MM.1S (cell line): ENCODE results near the gene SLC11A1.

Experiments
- DNase-seq: peaks from one replicate; pipeline ENCODE4 v3.0.0-alpha.2; 2015
- H2AFZ ChIP-seq: fragments of 300-600 bp; sonication (generic); 2 replicates; pipeline ENCODE4 v1.6.0; 2016; ENCODE audit warnings: antibody characterized with exemption, low read length
- H3F3A ChIP-seq: fragments of 300-600 bp; sonication (generic); 2 replicates; pipeline ENCODE4 v1.6.1; 2016; ENCODE audit warnings: mild to moderate bottlenecking, antibody characterized with exemption, low read length, moderate library complexity, mixed read lengths; ENCODE audit not compliant: insufficient read depth
- H3K27ac ChIP-seq: fragments of 300-600 bp; sonication (generic); 2 replicates; pipeline ENCODE4 v1.5.1; 2016; ENCODE audit warnings: mild to moderate bottlenecking, low read length
- H3K27me3 ChIP-seq: fragments of 300-600 bp; sonication (generic); replicated peaks from 2 replicates; pipeline ENCODE4 v1.6.0; 2016; ENCODE audit warnings: low read length; ENCODE audit not compliant: insufficient read depth
- H3K36me3 ChIP-seq: fragments of 300-600 bp; sonication (generic); replicated peaks from 2 replicates; pipeline ENCODE4 v1.6.1; 2016; ENCODE audit warnings: mild to moderate bottlenecking, low read length, mixed read lengths; ENCODE audit not compliant: insufficient read depth
- H3K4me1 ChIP-seq: fragments of 300-600 bp; sonication (generic); 2 replicates; pipeline ENCODE4 v1.6.1; 2016; ENCODE audit warnings: low read length, mixed read lengths
- H3K4me2 ChIP-seq: fragments of 300-600 bp; sonication (generic); 2 replicates; pipeline ENCODE4 v1.6.0; 2016; ENCODE audit warnings: low read depth, low read length
- H3K4me3 ChIP-seq: fragments of 300-600 bp; sonication (generic); 2 replicates; pipeline ENCODE4 v1.5.1; 2016; ENCODE audit warnings: low read length, mixed read lengths
- H3K79me2 ChIP-seq: fragments of 300-600 bp; sonication (generic); 2 replicates; pipeline ENCODE4 v1.6.1; 2016; ENCODE audit warnings: mixed run types, low read length, mixed read lengths
- H3K9ac ChIP-seq: fragments of 300-600 bp; sonication (generic); 2 replicates; pipeline ENCODE4 v1.6.1; 2016; ENCODE audit warnings: low read length, mixed read lengths
- H3K9me2 ChIP-seq: fragments of 300-600 bp; sonication (generic); replicated peaks from 2 replicates; pipeline ENCODE4 v1.6.1; 2016; ENCODE audit warnings: mild to moderate bottlenecking, low read length, mixed read lengths; ENCODE audit not compliant: insufficient read depth
- H3K9me3 ChIP-seq: fragments of 300-600 bp; sonication (generic); replicated peaks from 2 replicates; pipeline ENCODE4 v1.6.1; 2016; ENCODE audit warnings: mild to moderate bottlenecking, low read length, mixed read lengths; ENCODE audit not compliant: insufficient read depth
- H4K20me1 ChIP-seq: fragments of 300-600 bp; sonication (generic); 2 replicates; pipeline ENCODE4 v1.6.1; 2016; ENCODE audit warnings: mild to moderate bottlenecking, low read length, moderate library complexity, mixed read lengths; ENCODE audit not compliant: insufficient read depth
- CTCF ChIP-seq: fragments of 300-600 bp; sonication (generic); IDR thresholded peaks from 2 replicates; pipeline ENCODE4 v1.5.1; 2016; ENCODE audit warnings: antibody characterized with exemption, low read length, mixed read lengths
- EZH2 ChIP-seq: fragments of 300-600 bp; sonication (generic); optimal IDR thresholded peaks from 2 replicates; pipeline ENCODE3; 2017; ENCODE audit warnings: low read depth, mild to moderate bottlenecking, antibody characterized with exemption, low read length, mixed read lengths
- EZH2phosphoT487 ChIP-seq: fragments of 300-600 bp; sonication (generic); IDR thresholded peaks from 2 replicates; pipeline ENCODE4 v1.6.1; 2018; ENCODE audit warnings: antibody characterized with exemption, low read length

Gene SLC11A1

DNA sequence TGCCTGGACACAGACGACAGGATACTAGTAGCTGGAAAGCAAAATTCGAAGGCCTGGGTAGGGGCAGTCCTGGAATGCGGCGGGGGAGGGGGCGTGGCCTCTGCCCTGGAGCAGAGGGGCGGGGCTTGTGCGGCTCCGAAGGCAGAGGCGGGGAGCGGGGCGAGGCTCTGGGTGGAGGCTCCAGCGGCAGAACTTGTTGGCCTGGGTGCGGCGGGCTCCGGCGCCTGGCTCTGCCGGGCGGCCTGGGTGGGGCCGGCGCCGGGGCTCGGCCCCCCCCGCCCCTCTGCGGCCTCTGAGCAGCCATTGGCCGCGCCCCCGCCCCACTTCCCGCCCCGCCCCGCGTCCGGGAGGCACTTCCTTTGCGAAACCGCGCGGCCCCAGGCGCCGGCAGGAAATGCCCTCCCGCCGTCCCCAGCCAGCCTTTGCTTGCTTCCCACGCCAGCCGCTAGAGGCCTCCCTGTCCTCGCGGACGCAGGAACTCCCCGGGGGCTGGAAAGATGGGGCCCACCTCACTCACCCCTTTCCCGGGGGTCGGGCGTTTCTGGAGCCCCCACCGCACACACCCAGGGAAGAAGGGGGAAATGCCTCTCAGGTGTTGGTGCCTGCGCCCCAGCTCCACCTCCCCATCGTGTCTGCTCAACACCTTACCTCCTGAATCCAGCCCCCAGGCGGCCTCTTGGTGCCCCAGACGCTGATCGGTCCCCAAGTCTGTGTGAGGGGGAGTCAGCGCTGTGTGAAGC, 24.3 kb downstream of the SLC11A1 start:
- H2AFZ ChIP-seq = peak overlapping the region; percentile 92
- H3K9me3 ChIP-seq = no peaks in the 10 kb centered on the region
- H3K9ac ChIP-seq = peak overlapping the region; percentile 52; the same call in 1 of the 2 replicates
- peaks cover 14% of the 10 kb centered on the region for H3K79me2 ChIP-seq
- peak overlapping the region; percentile 50; the same call in 1 of the 2 replicates for H3K27ac ChIP-seq
- peak overlapping the region; percentile 62 for H3K4me3 ChIP-seq
- H3K4me1 ChIP-seq = peaks cover 21% of the 10 kb centered on the region
- H3F3A ChIP-seq = peaks cover 9% of the 10 kb centered on the region; the same call in 1 of the 2 replicates
- peak; percentile 96 for DNase-seq
- H3K36me3 ChIP-seq = no peaks in the 10 kb centered on the region
- no peaks in the 10 kb centered on the region for H3K27me3 ChIP-seq
- peak overlapping the region; percentile 98 for H3K4me2 ChIP-seq
- no peaks in the 10 kb centered on the region for H4K20me1 ChIP-seq
- TF ChIP-seq CTCF = peak; percentile 76
- no peak for TF ChIP-seq EZH2
- no peaks in the 10 kb centered on the region for H3K9me2 ChIP-seq

DNA sequence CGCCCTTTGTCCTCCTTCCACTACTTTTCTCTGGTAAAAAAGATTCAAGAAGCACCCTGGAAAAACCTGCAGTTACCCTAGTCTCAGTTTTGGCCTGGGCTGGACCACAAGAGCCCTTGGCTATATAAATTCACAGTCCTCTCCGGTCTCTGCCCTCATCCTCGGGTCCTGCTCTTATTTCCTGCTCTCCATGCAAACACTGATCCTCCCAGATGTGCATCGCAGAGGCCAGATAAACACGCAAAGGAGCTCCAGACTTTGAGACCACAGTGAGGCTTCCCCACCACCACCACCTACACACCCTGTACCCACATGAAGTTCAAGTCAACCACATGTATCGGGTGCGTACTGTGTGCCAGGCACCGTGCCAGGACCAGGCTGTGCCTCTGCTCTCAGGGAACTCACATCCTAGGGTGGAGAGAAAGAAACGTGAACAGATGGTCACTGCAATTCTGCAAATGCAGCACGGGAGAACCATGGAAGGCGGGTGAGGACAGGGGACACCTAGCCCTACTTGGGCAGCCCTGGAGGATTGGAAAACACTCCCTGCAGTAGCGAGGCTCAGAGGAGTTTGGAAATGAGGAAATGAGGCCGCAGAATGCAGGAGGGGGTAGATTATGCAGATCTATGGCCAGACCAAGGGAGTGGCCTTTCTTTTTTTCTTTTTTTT, 25.0 kb downstream of the SLC11A1 start:
- H3K27me3 ChIP-seq = no peaks in the 10 kb centered on the region
- peak overlapping the region; percentile 23; the same call in 1 of the 2 replicates for H3K27ac ChIP-seq
- no peak for TF ChIP-seq EZH2
- no peaks in the 10 kb centered on the region for H4K20me1 ChIP-seq
- peaks cover 17% of the 10 kb centered on the region for H3K4me1 ChIP-seq
- H3K79me2 ChIP-seq = peaks cover 7% of the 10 kb centered on the region
- peak overlapping the region; percentile 61 for H3K4me3 ChIP-seq
- no peaks in the 10 kb centered on the region for H3K9me3 ChIP-seq
- H3K4me2 ChIP-seq = peak overlapping the region; percentile 97
- H3F3A ChIP-seq = peaks cover 9% of the 10 kb centered on the region; the same call in 1 of the 2 replicates
- peak overlapping the region; percentile 52; the same call in 1 of the 2 replicates for H3K9ac ChIP-seq
- no peaks in the 10 kb centered on the region for H3K36me3 ChIP-seq
- H3K9me2 ChIP-seq = no peaks in the 10 kb centered on the region
- peak overlapping the region; percentile 92 for H2AFZ ChIP-seq
- DNase-seq = no peak

GRCh38 chr2:218407717-218408116, 25.6 kb downstream of the SLC11A1 start:
- H3K27me3 ChIP-seq = no peaks in the 10 kb centered on the region
- no peaks in the 10 kb centered on the region for H3K9me3 ChIP-seq
- no peaks in the 10 kb centered on the region for H4K20me1 ChIP-seq
- H3K79me2 ChIP-seq = peaks cover under 1% of the 10 kb centered on the region; the same call in 1 of the 2 replicates
- peaks cover 9% of the 10 kb centered on the region; the same call in 1 of the 2 replicates for H3F3A ChIP-seq
- no peak for DNase-seq
- H3K36me3 ChIP-seq = no peaks in the 10 kb centered on the region
- H3K9ac ChIP-seq = no peak overlapping the region
- TF ChIP-seq EZH2phosphoT487 (no peak), CTCF (no peak), EZH2 (no peak)
- no peak overlapping the region for H3K4me3 ChIP-seq
- no peak overlapping the region for H3K4me2 ChIP-seq
- H3K9me2 ChIP-seq = no peaks in the 10 kb centered on the region
- H3K27ac ChIP-seq = no peak overlapping the region
- no peak overlapping the region for H2AFZ ChIP-seq
- H3K4me1 ChIP-seq = peaks cover 17% of the 10 kb centered on the region
